ENCODE measurements around the gene LSM3.

DNA sequence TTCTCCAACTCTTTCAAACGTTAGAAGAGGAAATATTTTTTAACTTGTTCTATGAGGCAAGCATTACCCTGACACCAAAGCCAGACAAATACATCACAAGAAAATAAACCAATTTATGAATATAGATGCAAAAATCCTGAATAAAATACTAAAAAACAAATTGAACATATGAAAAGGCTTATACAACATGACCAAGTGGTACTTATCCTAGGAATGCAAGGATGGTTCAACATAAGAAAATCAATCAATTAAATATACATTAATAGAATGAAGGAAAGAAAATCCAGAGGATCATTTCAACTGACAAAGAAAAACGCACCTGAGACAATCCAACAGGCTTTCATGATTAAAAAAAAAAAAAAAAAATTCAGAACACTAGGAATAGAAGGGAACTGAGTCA, 17.3 kb upstream of the LSM3 start:
- TF ChIP-seq RFX5 (IDR thresholded peaks at IDR 0.05; ENCODE audit: low read depth, low read length) = no peak
- TF ChIP-seq, protein P1, sequence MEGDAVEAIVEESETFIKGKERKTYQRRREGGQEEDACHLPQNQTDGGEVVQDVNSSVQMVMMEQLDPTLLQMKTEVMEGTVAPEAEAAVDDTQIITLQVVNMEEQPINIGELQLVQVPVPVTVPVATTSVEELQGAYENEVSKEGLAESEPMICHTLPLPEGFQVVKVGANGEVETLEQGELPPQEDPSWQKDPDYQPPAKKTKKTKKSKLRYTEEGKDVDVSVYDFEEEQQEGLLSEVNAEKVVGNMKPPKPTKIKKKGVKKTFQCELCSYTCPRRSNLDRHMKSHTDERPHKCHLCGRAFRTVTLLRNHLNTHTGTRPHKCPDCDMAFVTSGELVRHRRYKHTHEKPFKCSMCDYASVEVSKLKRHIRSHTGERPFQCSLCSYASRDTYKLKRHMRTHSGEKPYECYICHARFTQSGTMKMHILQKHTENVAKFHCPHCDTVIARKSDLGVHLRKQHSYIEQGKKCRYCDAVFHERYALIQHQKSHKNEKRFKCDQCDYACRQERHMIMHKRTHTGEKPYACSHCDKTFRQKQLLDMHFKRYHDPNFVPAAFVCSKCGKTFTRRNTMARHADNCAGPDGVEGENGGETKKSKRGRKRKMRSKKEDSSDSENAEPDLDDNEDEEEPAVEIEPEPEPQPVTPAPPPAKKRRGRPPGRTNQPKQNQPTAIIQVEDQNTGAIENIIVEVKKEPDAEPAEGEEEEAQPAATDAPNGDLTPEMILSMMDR (IDR thresholded peaks at IDR 0.05 in 2 of 3, conservative IDR thresholded peaks at IDR 0.05 in 1 of 3; ENCODE audit: insufficient read depth in 2 of 3, low read depth in 1 of 3, low read length in 3 of 3) = no peak

Data from K562 (cell line).